ENCODE data around the gene AMDHD2.

DNA sequence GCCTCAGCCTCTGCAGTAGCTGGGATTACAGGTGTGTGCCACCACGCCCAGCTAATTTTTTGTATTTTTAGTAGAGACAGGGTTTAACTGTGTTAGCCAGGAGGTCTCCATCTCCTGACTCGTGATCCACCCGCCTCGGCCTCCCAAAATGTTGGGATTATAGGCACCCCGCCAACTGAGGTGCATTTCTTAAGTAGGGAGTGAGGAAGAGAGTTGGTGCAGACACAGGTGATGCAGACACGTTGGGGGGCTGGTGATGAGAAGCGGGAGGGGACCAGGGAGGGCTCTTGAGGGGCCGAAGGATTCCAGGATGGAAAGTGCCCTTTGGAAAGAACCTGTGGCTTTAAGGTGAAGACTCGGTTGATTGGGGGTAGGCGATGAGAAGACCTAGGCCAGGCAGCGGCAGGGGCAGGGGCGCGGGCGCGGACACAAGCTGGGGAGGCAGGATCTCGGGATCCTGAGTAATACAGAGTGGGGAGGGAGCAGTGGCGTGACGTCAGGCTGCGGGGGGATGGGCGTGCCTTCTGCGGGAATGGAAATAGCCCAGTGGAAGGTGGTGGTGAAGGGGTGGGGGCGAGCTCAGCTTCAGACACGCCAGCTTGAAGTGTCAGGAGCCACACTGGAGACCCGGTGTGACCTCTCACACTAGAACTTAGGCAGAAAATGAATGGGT, 8.9 kb upstream of the AMDHD2 start:
- TF ChIP-seq, protein P1, sequence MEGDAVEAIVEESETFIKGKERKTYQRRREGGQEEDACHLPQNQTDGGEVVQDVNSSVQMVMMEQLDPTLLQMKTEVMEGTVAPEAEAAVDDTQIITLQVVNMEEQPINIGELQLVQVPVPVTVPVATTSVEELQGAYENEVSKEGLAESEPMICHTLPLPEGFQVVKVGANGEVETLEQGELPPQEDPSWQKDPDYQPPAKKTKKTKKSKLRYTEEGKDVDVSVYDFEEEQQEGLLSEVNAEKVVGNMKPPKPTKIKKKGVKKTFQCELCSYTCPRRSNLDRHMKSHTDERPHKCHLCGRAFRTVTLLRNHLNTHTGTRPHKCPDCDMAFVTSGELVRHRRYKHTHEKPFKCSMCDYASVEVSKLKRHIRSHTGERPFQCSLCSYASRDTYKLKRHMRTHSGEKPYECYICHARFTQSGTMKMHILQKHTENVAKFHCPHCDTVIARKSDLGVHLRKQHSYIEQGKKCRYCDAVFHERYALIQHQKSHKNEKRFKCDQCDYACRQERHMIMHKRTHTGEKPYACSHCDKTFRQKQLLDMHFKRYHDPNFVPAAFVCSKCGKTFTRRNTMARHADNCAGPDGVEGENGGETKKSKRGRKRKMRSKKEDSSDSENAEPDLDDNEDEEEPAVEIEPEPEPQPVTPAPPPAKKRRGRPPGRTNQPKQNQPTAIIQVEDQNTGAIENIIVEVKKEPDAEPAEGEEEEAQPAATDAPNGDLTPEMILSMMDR (conservative IDR thresholded peaks at IDR 0.05; ENCODE audit: low read depth, low read length): no peak
- no peak for TF ChIP-seq EZH2phosphoT487 (IDR thresholded peaks at IDR 0.05; ENCODE audit: borderline replicate concordance, low read length)

All from PC-3 (cell line).